Measurements from ENCODE around the gene CRYBA4. TPM values are rescaled to one million over a fixed set of nuclear protein-coding genes. Genes with fewer than 3 reads are reported as not detected.
A peak's percentile ranks its signal among the peaks of the same experiment; 100 is the strongest.
"Not testable (repeated sequence)": the region's sequence is repeated elsewhere in the genome, so short reads cannot be mapped to it uniquely, and the experiment has no call there.

CRYBA4 gene
- total and polyA plus RNA-seq, 5 experiments from 2014 or later = 0.43 TPM; not detected in 4

DNA sequence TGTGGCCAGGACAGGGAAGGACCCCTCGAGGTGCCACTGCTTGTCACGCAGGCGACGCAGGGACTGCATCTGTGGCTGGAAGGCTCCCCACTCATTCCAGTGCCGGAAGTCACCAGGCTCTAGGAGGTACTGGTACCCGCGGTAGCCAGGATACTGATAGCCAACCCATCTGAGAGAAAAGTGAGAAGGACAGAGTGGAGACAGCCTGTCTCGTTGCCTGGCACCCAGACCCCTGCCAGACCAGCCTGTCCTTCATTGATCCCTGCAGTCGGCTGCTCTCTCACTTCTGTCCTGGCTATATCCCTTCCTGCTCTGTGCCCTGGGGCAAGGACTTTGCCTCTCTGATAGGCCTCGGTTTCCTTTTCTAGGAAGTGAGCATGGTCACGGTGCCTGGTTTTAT lies 22.3 kb upstream of the CRYBA4 start:
- Mint-ChIP-seq H3K4me3 (peak overlapping the region in 2 of 10 donors; percentile 10 to 34), H3K27me3 (no peaks in the 10 kb centered on the region), H3K9me3 (no peaks in the 10 kb centered on the region), H3K27ac (peak overlapping the region in 8 of 10 donors; percentile 13 to 97 (median 79)), H3K4me1 (peaks cover 29 to 67% (median 49%) of the 10 kb centered on the region in 4 donors), H3K36me3 (no peaks in the 10 kb centered on the region)
- DNase-seq = no peak
- no peak for ATAC-seq
- POLR2A ChIA-PET = no interaction called here

DNA sequence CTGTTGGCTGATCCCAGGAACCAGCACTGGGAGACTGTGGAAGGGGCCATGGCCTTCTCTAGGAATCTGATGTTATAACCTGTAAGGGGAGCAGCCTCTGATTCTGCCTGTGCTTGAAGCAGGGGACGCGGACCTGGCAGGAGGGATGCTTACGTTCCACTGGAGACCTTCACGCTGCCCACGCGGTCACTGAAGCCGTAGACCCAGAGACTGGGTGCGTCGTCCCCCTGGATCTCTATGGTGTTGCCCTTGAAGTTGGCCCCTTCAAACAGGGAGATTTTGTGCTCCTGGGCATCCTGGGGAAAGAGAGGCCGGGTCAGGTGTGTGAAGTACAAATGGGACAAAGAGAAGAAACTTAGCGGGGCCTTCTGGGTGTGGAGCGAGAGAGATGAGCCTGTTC lies 20.0 kb upstream of the CRYBA4 start:
- peaks cover 26 to 64% (median 39%) of the 10 kb centered on the region in 4 donors for H3K4me1 Mint-ChIP-seq
- H3K27ac Mint-ChIP-seq = peak overlapping the region in 6 of 10 donors; percentile 15 to 64 (median 43)
- DNase-seq (no peak), ATAC-seq (no peak)
- no peaks in the 10 kb centered on the region for H3K9me3 Mint-ChIP-seq
- POLR2A ChIA-PET = no interaction called here
- no peaks in the 10 kb centered on the region for H3K36me3 Mint-ChIP-seq
- H3K4me3 Mint-ChIP-seq = no peak overlapping the region
- no peaks in the 10 kb centered on the region for H3K27me3 Mint-ChIP-seq

DNA sequence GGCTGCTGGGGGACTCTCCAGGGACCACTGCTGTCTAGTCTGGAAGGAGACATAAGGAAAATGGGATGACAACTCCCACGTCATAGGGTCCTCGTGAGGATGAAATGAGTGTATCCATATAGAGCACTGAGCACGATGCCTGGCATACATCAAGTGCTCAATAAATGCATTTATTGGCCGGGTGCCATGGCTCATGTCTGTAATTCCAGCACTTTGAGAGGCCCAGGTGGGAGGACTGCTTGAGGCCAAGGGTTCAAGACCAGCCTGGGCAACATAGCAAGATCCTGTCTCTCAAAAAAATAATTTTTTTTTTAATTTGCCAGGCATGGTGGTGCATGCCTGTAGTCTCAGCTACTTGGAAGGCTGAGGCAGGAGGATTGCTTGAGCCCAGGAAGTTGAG lies 19.6 kb upstream of the CRYBA4 start:
- peak overlapping the region in 4 of 10 donors; percentile 15 to 64 (median 44) for H3K27ac Mint-ChIP-seq
- no peaks in the 10 kb centered on the region for H3K36me3 Mint-ChIP-seq
- DNase-seq (no peak), ATAC-seq (no peak)
- POLR2A ChIA-PET = no interaction called here
- peaks cover 23 to 60% (median 35%) of the 10 kb centered on the region in 4 donors for H3K4me1 Mint-ChIP-seq
- no peaks in the 10 kb centered on the region for H3K27me3 Mint-ChIP-seq
- H3K4me3 Mint-ChIP-seq = no peak overlapping the region
- H3K9me3 Mint-ChIP-seq = no peaks in the 10 kb centered on the region

DNA sequence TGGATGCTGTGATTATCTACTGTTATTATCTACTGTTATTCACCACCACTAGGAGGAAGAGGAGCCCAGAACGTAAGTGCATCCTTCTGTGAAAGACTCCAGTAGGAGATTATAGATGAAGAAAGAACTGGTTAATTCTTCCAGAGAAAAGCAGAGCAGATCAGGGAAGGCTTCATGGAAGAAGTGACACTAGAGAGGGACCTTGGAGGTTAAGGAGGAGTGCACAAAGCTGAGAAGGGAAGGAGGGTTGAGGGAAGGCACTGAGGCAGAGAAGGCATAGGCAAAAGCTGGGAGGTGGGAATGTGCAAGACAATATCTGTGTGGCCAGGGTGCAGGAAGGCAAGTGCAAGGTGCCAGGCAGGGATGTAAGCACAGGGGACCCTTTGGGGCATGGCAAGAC lies 17.4 kb upstream of the CRYBA4 start:
- ATAC-seq (no peak), DNase-seq (no peak)
- Mint-ChIP-seq H3K4me3 (no peak overlapping the region), H3K36me3 (no peaks in the 10 kb centered on the region), H3K27ac (peak overlapping the region in 3 of 10 donors; percentile 1 to 52 (median 14)), H3K9me3 (no peaks in the 10 kb centered on the region), H3K4me1 (peaks cover 5 to 47% (median 23%) of the 10 kb centered on the region in 4 donors), H3K27me3 (no peaks in the 10 kb centered on the region)
- POLR2A ChIA-PET = interaction anchor here (0.6 kb wide), 1 partner anchor 12 kb away, joined by 3 read pairs; no protein-coding TSS in a partner anchor

DNA sequence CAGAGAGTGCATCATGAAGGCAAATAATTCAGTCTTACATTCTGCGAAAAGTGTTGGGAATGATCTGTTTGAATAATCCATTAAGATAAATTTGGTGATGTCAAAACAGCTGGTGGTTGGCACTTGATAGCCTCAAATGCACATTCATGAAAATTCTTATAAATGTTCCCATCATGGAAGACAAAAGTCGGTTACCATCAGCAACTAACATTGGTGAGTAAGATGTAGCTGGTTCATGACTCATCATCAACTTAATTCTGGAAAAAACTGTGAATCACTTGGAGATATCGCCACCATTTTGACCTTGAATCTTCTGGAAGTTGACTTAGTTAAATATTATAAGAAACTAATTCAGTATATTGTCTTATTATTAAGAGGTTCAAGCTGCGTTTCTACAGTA lies 15.2 kb upstream of the CRYBA4 start:
- DNase-seq = no peak
- Mint-ChIP-seq H3K27me3 (no peaks in the 10 kb centered on the region), H3K9me3 (no peaks in the 10 kb centered on the region), H3K27ac (no peak overlapping the region), H3K4me3 (no peak overlapping the region), H3K36me3 (no peaks in the 10 kb centered on the region), H3K4me1 (peaks cover 14 to 42% (median 26%) of the 10 kb centered on the region in 4 donors)
- ATAC-seq = no peak
- POLR2A ChIA-PET = interaction anchor here (0.8 to 1.1 kb wide), 3 partner anchors 14 to 122 kb away, joined by 3 to 4 read pairs (median 3); no protein-coding TSS in a partner anchor

DNA sequence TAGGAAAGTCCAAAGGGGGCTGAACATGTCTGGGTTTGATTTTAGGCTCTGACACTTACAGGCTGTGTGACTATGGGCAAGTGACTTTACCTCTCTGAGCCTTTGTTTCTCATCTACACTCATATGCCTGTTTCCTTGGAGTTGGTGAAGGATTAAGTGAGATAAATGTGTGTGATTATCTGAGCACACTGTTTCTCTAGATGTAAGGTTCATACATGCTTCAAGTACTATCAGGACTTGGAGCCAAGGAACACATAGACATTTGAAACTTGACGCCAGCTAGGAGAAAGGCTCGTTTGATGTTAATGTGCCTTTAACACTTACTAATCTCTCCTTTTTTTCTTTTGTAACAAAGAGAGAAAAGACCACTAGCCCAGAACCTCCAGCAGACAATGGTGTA lies 13.6 kb upstream of the CRYBA4 start:
- Mint-ChIP-seq H3K4me1 (peaks cover 19 to 37% (median 26%) of the 10 kb centered on the region in 4 donors), H3K36me3 (no peaks in the 10 kb centered on the region), H3K4me3 (no peak overlapping the region), H3K9me3 (no peaks in the 10 kb centered on the region), H3K27me3 (no peaks in the 10 kb centered on the region), H3K27ac (peak overlapping the region in 1 of 10 donors; percentile 9)
- no peak for DNase-seq
- no peak for ATAC-seq
- POLR2A ChIA-PET = interaction anchor here (0.7 to 1.1 kb wide), 2 partner anchors 24 to 27 kb away, joined by 3 to 5 read pairs; no protein-coding TSS in a partner anchor

DNA sequence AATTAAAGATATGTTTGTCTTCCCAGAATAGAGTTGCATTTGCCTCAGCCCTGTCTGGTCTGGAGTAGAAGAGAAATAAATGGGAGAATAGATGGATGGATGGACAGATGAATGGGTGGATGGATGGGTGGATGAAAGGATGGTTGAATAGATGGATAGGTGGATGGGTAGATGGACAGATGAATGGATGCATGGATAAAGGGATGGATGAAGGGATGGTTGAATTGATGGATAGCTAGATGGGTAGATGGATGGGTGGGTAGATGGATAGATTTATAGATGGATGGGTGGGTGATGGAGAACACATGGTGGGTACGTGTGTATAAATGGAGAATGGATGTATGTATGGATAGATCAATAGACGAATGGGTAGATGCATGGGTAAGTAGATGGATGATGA lies 12.5 kb upstream of the CRYBA4 start:
- ATAC-seq = no peak
- Mint-ChIP-seq H3K4me1 (peaks cover 17 to 36% (median 24%) of the 10 kb centered on the region in 4 donors), H3K27me3 (no peaks in the 10 kb centered on the region), H3K36me3 (no peaks in the 10 kb centered on the region), H3K27ac (peak overlapping the region in 2 of 10 donors; percentile 2 to 57), H3K9me3 (no peaks in the 10 kb centered on the region), H3K4me3 (no peak overlapping the region)
- POLR2A ChIA-PET = no interaction called here
- no peak for DNase-seq

DNA sequence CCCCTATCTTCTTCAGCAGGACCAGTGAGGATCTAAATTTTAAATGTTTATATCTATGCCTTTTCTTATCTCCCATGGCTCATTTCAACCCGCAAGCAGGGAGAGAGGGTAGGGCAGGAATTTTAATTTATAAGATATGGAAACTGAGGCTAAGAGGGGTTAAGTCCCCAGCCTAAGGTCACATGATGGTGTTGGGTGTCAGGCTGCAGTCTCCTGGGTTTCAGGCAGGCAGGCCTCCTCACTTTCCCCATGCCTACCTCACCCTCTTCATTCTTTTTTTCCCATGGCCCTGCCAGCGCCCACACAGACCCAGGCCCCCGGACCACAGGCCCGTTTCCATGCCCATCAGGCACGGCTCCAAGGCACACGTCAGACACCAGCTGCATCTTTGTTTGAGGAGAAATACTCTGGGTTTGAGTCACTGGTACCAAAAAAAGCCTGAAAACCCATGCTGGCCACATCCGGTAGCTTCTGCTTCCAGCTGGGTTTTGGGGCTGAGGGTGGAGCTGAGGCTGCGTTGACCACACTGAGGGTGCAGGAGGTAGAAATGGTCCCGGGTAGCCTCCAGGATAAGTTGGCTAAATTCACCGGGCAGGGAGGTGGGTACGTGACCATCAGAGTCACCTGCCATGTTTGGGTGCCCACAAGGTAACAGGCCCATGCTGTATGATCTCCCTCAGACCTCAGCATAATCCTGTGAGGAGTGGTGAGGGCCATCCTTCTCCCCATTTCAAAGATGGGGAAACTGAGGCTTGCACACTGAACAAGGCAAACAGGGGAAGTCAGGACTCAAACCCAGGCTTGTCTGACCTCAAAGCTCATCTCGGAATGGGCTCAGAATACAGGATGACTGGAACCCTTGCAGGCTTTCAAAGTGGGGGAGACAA lies 11.4 kb upstream of the CRYBA4 start:
- DNase-seq = peak in 1 of 10 donors; percentile 22
- Mint-ChIP-seq H3K9me3 (no peaks in the 10 kb centered on the region), H3K4me1 (peaks cover 18 to 33% (median 23%) of the 10 kb centered on the region in 4 donors), H3K27ac (peak overlapping the region in 7 of 10 donors; percentile 9 to 91 (median 53)), H3K27me3 (no peaks in the 10 kb centered on the region), H3K36me3 (no peaks in the 10 kb centered on the region), H3K4me3 (peak overlapping the region in 7 of 10 donors; percentile 20 to 72 (median 41))
- POLR2A ChIA-PET = interaction anchor here (0.6 to 0.9 kb wide), 2 partner anchors 13 to 18 kb away, joined by 3 to 4 read pairs; no protein-coding TSS in a partner anchor
- peak; percentile 49 to 58 for ATAC-seq

DNA sequence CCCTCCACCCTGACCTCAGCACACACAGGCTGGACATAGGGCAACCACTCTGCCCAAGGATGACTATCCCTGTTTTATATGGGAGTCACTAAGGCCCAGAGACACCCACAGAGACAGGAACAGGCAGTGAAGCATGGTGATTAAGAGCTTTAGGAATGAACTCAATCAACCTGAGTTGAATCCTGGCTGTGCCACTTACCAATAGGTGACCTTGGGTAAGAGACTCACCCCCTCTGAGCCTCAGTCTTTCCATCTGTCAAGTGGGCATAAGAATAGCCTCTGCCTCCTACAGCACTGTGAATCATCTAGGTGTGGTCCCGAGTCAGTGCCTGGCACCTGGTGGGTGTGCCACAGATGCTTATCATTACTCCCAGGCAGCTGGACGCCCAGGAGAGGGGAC lies 10.8 kb upstream of the CRYBA4 start:
- no peaks in the 10 kb centered on the region for H3K9me3 Mint-ChIP-seq
- H3K4me3 Mint-ChIP-seq = no peak overlapping the region
- DNase-seq (no peak), ATAC-seq (no peak)
- H3K36me3 Mint-ChIP-seq = no peaks in the 10 kb centered on the region
- no peak overlapping the region for H3K27ac Mint-ChIP-seq
- H3K27me3 Mint-ChIP-seq = no peaks in the 10 kb centered on the region
- H3K4me1 Mint-ChIP-seq = peaks cover 21 to 40% (median 24%) of the 10 kb centered on the region in 4 donors
- POLR2A ChIA-PET = interaction anchor here (0.6 to 0.9 kb wide), 4 partner anchors 14 to 32 kb away, joined by 3 to 4 read pairs (median 4); no protein-coding TSS in a partner anchor

DNA sequence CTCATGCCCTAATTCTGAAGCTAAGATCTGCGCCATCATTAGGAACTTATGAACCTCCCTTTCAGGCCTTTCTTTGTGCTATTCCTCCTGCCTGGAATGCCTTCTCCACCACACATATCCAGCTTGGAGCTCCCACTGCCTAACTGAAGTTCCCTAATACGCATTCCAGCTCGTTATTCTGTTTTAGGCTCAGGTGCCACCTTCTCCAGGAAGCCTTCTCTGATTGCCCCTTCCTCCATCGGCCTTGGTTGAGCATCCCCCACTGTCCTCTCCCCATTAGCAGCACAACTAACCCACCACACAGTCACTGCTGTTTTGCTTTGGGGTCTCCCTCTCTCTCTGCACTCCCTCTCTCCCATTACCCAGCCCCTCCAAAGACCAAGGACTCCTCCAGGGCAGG lies 9.1 kb upstream of the CRYBA4 start:
- ATAC-seq (no peak), DNase-seq (no peak)
- Mint-ChIP-seq H3K4me1 (peaks cover 29 to 57% (median 39%) of the 10 kb centered on the region in 4 donors), H3K36me3 (no peaks in the 10 kb centered on the region), H3K9me3 (no peaks in the 10 kb centered on the region), H3K27me3 (no peaks in the 10 kb centered on the region), H3K27ac (peak overlapping the region in 1 of 10 donors; percentile 54), H3K4me3 (no peak overlapping the region)
- POLR2A ChIA-PET = no interaction called here

DNA sequence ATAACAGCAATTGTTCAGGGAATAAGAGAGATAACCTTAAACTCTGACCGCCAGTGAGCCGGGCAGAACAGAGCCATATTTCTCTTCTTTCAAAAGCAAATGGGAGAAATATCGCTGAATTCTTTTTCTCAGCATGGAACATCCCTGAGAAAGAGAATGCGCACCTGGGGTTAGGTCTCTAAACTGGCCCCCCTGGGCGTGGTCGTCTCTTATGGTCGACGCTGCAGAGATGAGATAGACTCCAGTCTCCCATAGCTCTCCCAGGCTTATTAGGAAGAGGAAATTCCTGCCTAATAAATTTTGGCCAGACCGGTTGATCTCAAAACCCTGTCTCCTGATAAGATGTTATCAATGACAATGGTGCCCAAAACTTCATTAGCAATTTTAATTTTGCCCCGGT lies 8.0 kb upstream of the CRYBA4 start:
- H3K4me3 Mint-ChIP-seq, ATAC-seq, DNase-seq, H3K27me3 Mint-ChIP-seq, H3K9me3 Mint-ChIP-seq, H3K27ac Mint-ChIP-seq, POLR2A ChIA-PET, H3K36me3 Mint-ChIP-seq: not testable (repeated sequence)
- peaks cover 30 to 59% (median 41%) of the 10 kb centered on the region in 4 donors for H3K4me1 Mint-ChIP-seq

DNA sequence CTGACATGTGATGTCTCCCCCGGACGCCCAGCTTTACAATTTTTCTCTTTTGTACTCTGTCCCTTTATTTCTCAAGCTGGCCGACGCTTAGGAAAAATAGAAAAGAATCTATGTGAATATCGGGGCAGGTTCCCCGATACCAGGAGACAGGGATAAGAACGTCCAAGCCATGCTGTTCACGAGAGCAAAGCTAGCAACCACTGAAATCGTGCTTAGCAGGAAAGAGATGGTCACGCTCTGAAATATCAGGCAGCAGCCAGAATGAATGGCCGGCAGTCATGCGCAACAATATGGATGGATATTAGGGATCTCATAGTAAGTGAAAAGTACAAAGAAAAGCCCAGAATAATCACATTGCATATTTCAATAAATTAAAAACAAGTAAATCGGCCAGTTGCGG lies 7.4 kb upstream of the CRYBA4 start:
- Mint-ChIP-seq H3K4me1 (peaks cover 27 to 59% (median 39%) of the 10 kb centered on the region in 4 donors), H3K4me3 (no peak overlapping the region), H3K36me3 (no peaks in the 10 kb centered on the region), H3K9me3 (no peaks in the 10 kb centered on the region), H3K27ac (no peak overlapping the region), H3K27me3 (no peaks in the 10 kb centered on the region)
- DNase-seq (no peak), ATAC-seq (no peak)
- POLR2A ChIA-PET = no interaction called here

DNA sequence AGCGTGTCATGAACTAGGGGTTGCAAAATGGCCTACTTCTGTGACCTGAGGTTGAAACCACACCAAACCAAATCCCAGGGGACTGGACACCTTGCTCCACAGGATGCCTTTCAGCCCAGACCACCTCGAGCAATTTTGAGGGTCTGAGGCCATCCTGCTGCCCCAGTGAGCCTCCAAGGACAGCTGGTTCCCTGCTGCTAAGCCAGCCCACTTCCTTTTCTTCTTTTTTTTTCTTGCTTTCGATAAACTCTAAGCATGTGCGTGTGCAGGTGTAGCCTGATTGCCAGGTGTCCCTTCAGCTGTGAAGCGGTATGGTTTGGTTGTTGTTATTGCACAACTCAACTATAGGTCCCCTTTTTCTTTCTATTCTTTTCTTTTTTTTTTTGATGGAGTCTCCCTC lies 6.6 kb upstream of the CRYBA4 start:
- POLR2A ChIA-PET = no interaction called here
- peaks cover 25 to 52% (median 32%) of the 10 kb centered on the region in 4 donors for H3K4me1 Mint-ChIP-seq
- peak overlapping the region in 1 of 10 donors; percentile 10 for H3K4me3 Mint-ChIP-seq
- no peaks in the 10 kb centered on the region for H3K27me3 Mint-ChIP-seq
- peak overlapping the region in 3 of 10 donors; percentile 31 to 53 (median 41) for H3K27ac Mint-ChIP-seq
- no peaks in the 10 kb centered on the region for H3K9me3 Mint-ChIP-seq
- DNase-seq (peak in 3 of 10 donors; percentile 12 to 32 (median 24)), ATAC-seq (peak in 1 of 2 donors; percentile 80)
- H3K36me3 Mint-ChIP-seq = no peaks in the 10 kb centered on the region

All from naive thymus-derived CD8-positive, alpha-beta T cell (primary cell).